ENCODE measurements around the gene ZSCAN29. TPM values are rescaled to one million over a fixed set of nuclear protein-coding genes. Genes with fewer than 3 reads are reported as not detected.

ZSCAN29 gene
- polyA plus RNA-seq, 1 donor (not counting 4 experiments of a cell fraction or from before 2014, with no cell fraction given) = 9.7 TPM

DNA sequence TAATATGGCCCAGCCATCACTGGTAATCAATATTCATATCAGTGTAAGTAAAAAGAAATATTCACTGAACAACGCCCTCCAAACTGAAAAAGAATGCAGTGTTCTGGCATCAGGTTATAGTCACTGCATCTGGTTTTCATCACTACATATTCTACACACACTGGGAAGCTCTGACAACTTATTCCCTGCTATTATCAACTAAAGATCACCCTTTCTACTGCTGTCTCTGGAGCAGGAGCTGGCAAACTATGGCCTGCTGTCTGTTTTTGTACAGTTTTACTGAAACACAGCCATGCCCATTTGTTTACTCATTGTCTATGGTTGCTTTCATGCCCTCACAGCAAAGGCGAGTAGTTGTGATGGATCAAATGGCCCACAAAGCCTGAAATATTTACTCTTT is 35.3 kb upstream of the ZSCAN29 start:
- H2AFZ ChIP-seq (ENCODE audit: control insufficient read depth, low read length) = no peak overlapping the region
- H3K27ac ChIP-seq (ENCODE audit: control insufficient read depth, insufficient read depth, low read length) = no peak overlapping the region
- H3K9me1 ChIP-seq (ENCODE audit: control insufficient read depth, extremely low read depth, insufficient read depth, low read length) = no peaks in the 10 kb centered on the region
- FAIRE-seq (no peak), DNase-seq (ENCODE audit: low read depth, low spot score) (no peak)
- no peaks in the 10 kb centered on the region for H4K20me1 ChIP-seq (ENCODE audit: control insufficient read depth, extremely low read depth, insufficient read depth, low read length)
- peaks cover 25 to 44% of the 10 kb centered on the region in 2 experiments for H3K36me3 ChIP-seq (ENCODE audit: control insufficient read depth in 2 of 2, extremely low read depth in 1 of 2, insufficient read depth in 2 of 2, low read length in 2 of 2)
- no peak overlapping the region for H3K4me2 ChIP-seq (ENCODE audit: control insufficient read depth, extremely low read depth, insufficient read depth, low read depth, low read length)
- no peaks in the 10 kb centered on the region for H3K79me2 ChIP-seq (ENCODE audit: control insufficient read depth, insufficient read depth, low read length)
- no peak overlapping the region for H3K9ac ChIP-seq (ENCODE audit: control insufficient read depth, extremely low read depth, insufficient read depth, low read length)
- no peaks in the 10 kb centered on the region for H3K9me3 ChIP-seq (ENCODE audit: control insufficient read depth, low read depth, low read length)
- no peaks in the 10 kb centered on the region for H3K27me3 ChIP-seq (ENCODE audit: control insufficient read depth, extremely low read depth, insufficient read depth, low read length)
- H3K4me1 ChIP-seq (ENCODE audit: control insufficient read depth, extremely low read depth, insufficient read depth, low read length) = no peaks in the 10 kb centered on the region
- H3K4me3 ChIP-seq (ENCODE audit: control insufficient read depth in 2 of 3, extremely low read depth in 1 of 3, insufficient read depth in 2 of 3, low read depth in 1 of 3, low read length in 3 of 3) = no peak overlapping the region
- dilution Hi-C loops (cut with MboI; ENCODE audit: extremely low pct_ligation_motif_present, low sequenced_read_pairs) = no loop called here
- TF ChIP-seq, protein P1, sequence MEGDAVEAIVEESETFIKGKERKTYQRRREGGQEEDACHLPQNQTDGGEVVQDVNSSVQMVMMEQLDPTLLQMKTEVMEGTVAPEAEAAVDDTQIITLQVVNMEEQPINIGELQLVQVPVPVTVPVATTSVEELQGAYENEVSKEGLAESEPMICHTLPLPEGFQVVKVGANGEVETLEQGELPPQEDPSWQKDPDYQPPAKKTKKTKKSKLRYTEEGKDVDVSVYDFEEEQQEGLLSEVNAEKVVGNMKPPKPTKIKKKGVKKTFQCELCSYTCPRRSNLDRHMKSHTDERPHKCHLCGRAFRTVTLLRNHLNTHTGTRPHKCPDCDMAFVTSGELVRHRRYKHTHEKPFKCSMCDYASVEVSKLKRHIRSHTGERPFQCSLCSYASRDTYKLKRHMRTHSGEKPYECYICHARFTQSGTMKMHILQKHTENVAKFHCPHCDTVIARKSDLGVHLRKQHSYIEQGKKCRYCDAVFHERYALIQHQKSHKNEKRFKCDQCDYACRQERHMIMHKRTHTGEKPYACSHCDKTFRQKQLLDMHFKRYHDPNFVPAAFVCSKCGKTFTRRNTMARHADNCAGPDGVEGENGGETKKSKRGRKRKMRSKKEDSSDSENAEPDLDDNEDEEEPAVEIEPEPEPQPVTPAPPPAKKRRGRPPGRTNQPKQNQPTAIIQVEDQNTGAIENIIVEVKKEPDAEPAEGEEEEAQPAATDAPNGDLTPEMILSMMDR (optimal IDR thresholded peaks at IDR 0.05 in 1 of 3, IDR thresholded peaks at IDR 0.05 in 1 of 3, conservative IDR thresholded peaks at IDR 0.05 in 1 of 3; ENCODE audit: extremely low read depth in 1 of 3, insufficient read depth in 2 of 3, low read length in 3 of 3) = no peak
- no peak for TF ChIP-seq EZH2 (IDR thresholded peaks at IDR 0.05; ENCODE audit: low read length)

DNA sequence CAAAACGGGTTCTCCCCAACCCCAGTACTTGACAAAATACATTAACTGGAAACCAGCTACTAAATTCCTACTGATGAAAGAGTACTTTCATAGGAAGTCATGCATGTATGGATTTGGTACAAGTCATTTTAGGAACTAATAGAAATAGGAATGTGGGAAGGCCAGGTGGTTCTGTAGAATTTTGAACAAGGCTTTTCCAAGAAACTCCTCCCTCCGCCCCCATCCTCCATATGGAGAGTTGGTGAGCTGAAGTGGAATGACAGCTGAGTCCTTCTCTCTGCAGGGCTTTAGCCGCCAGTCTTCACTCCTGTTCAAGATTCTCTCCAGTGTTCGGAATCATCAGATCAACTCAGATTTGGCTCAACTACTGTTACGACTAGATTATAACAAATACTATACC is 33.3 kb upstream of the ZSCAN29 start:
- FAIRE-seq (no peak), DNase-seq (ENCODE audit: low read depth, low spot score) (no peak)
- Histone ChIP-seq H3K4me3 (ENCODE audit: control insufficient read depth in 2 of 3, extremely low read depth in 1 of 3, insufficient read depth in 2 of 3, low read depth in 1 of 3, low read length in 3 of 3) (no peak overlapping the region), H2AFZ (ENCODE audit: control insufficient read depth, low read length) (no peak overlapping the region), H3K79me2 (ENCODE audit: control insufficient read depth, insufficient read depth, low read length) (no peaks in the 10 kb centered on the region), H3K27me3 (ENCODE audit: control insufficient read depth, extremely low read depth, insufficient read depth, low read length) (no peaks in the 10 kb centered on the region), H3K9me1 (ENCODE audit: control insufficient read depth, extremely low read depth, insufficient read depth, low read length) (no peaks in the 10 kb centered on the region), H3K4me2 (ENCODE audit: control insufficient read depth, extremely low read depth, insufficient read depth, low read depth, low read length) (no peak overlapping the region), H3K9me3 (ENCODE audit: control insufficient read depth, low read depth, low read length) (no peaks in the 10 kb centered on the region), H3K27ac (ENCODE audit: control insufficient read depth, insufficient read depth, low read length) (no peak overlapping the region), H3K36me3 (ENCODE audit: control insufficient read depth in 2 of 2, extremely low read depth in 1 of 2, insufficient read depth in 2 of 2, low read length in 2 of 2) (peaks cover 24 to 45% of the 10 kb centered on the region in 2 experiments), H4K20me1 (ENCODE audit: control insufficient read depth, extremely low read depth, insufficient read depth, low read length) (no peaks in the 10 kb centered on the region), H3K4me1 (ENCODE audit: control insufficient read depth, extremely low read depth, insufficient read depth, low read length) (no peaks in the 10 kb centered on the region), H3K9ac (ENCODE audit: control insufficient read depth, extremely low read depth, insufficient read depth, low read length) (no peak overlapping the region)
- dilution Hi-C loops (cut with MboI; ENCODE audit: extremely low pct_ligation_motif_present, low sequenced_read_pairs) = no loop called here
- TF ChIP-seq, protein P1 (optimal IDR thresholded peaks at IDR 0.05 in 1 of 3, IDR thresholded peaks at IDR 0.05 in 1 of 3, conservative IDR thresholded peaks at IDR 0.05 in 1 of 3; ENCODE audit: extremely low read depth in 1 of 3, insufficient read depth in 2 of 3, low read length in 3 of 3) = no peak
- TF ChIP-seq EZH2 (IDR thresholded peaks at IDR 0.05; ENCODE audit: low read length) = no peak

Data from keratinocyte (primary cell).